Activated B cell treated with CpG ODN at 0.5 μM for 24 hours (primary cell): ENCODE data around the gene TRIM6. TPM values are rescaled to one million over a fixed set of nuclear protein-coding genes. Genes with fewer than 3 reads are reported as not detected.
A peak's percentile ranks its signal among the peaks of the same experiment; 100 is the strongest.
"Not testable (repeated sequence)": the region's sequence is repeated elsewhere in the genome, so short reads cannot be mapped to it uniquely, and the experiment has no call there.

Experiments
- ATAC-seq: fragments of 200-7000 bp; cut with Tn5 transposase; one replicate; pipeline ENCODE4 v1.10.0; 2021; ENCODE audit warnings: low read depth, mild to moderate bottlenecking, moderate library complexity
- CTCF ChIA-PET: fragments of 350-600 bp; sonication (Branson Sonifier 250); formaldehyde crosslinking; loops from one replicate; lab custom pipeline; 2021; ENCODE audit warnings: antibody characterized with exemption; lab: Charles Lee
- POLR2A ChIA-PET: fragments of 350-600 bp; sonication (Branson Sonifier 250); formaldehyde crosslinking; loops from one replicate; lab custom pipeline; 2021; ENCODE audit warnings: antibody characterized with exemption; lab: Charles Lee
- DNase-seq: peaks from one replicate; pipeline ENCODE4 v3.0.0; 2022
- H3K27ac Mint-ChIP-seq: one replicate; pipeline ENCODE4 v1.8.0; 2020; ENCODE audit warnings: mixed read lengths
- H3K27me3 Mint-ChIP-seq: one replicate; pipeline ENCODE4 v1.8.0; 2021; ENCODE audit warnings: mixed read lengths
- H3K36me3 Mint-ChIP-seq: one replicate; pipeline ENCODE4 v1.8.0; 2021; ENCODE audit warnings: low read depth, mixed read lengths
- H3K4me1 Mint-ChIP-seq: one replicate; pipeline ENCODE4 v1.8.0; 2021; ENCODE audit warnings: mixed read lengths
- H3K4me3 Mint-ChIP-seq: one replicate; pipeline ENCODE4 v1.8.0; 2020; ENCODE audit warnings: mild to moderate bottlenecking, mixed read lengths
- H3K9me3 Mint-ChIP-seq: one replicate; pipeline ENCODE4 v1.8.0; 2020; ENCODE audit warnings: mixed read lengths
- intact Hi-C: fragments of 100-400 bp; cut with micrococcal nuclease; formaldehyde crosslinking; loops from one replicate; pipeline ENCODE4 v1.15.1; 2024
- total RNA-seq: library from RNA; stranded (reverse); gene quantifications from 2 replicates; pipeline ENCODE4 v1.2.3, GENCODE V29; 2022
- TF ChIP-seq, protein P1 (sequence below): fragments of 200-600 bp; IDR thresholded peaks from one replicate; pipeline ENCODE4 v1.8.0; 2022; ENCODE audit warnings: antibody characterized with exemption, mild to moderate bottlenecking

Gene TRIM6
- total RNA-seq, 1 donor from 2014 or later, result 0.44 TPM

DNA sequence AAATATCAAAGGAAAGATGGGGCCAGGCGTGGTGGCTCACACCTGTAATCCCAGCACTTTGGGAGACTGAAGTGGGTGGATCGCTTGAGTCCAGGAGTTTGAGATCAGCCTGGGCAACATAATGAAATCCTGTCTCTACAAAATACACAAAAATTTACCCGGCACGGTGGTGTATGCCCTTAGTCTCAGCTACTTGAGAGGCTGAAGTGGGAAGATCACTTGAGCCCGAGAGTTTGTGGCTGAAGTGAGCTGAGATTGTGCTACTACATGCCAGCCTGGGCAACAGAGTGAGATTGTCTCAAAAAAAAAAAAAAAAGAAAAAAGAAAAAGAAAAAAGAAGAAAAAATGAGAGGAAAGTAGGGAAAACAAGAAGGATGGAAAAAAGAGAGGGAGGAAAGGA, 3.8 kb upstream of the TRIM6 start:
- peaks cover 3% of the 10 kb centered on the region for H3K27me3 Mint-ChIP-seq
- H3K9me3 Mint-ChIP-seq, result no peaks in the 10 kb centered on the region
- H3K36me3 Mint-ChIP-seq, result no peaks in the 10 kb centered on the region
- H3K4me3 Mint-ChIP-seq, result no peak overlapping the region
- intact Hi-C loops, result no loop called here
- no peak for ATAC-seq
- TF ChIP-seq, protein P1, sequence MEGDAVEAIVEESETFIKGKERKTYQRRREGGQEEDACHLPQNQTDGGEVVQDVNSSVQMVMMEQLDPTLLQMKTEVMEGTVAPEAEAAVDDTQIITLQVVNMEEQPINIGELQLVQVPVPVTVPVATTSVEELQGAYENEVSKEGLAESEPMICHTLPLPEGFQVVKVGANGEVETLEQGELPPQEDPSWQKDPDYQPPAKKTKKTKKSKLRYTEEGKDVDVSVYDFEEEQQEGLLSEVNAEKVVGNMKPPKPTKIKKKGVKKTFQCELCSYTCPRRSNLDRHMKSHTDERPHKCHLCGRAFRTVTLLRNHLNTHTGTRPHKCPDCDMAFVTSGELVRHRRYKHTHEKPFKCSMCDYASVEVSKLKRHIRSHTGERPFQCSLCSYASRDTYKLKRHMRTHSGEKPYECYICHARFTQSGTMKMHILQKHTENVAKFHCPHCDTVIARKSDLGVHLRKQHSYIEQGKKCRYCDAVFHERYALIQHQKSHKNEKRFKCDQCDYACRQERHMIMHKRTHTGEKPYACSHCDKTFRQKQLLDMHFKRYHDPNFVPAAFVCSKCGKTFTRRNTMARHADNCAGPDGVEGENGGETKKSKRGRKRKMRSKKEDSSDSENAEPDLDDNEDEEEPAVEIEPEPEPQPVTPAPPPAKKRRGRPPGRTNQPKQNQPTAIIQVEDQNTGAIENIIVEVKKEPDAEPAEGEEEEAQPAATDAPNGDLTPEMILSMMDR, result no peak
- POLR2A ChIA-PET, result no interaction called here
- peaks cover 12% of the 10 kb centered on the region for H3K4me1 Mint-ChIP-seq
- H3K27ac Mint-ChIP-seq, result no peak overlapping the region
- CTCF ChIA-PET, result no interaction called here
- DNase-seq, result no peak

DNA sequence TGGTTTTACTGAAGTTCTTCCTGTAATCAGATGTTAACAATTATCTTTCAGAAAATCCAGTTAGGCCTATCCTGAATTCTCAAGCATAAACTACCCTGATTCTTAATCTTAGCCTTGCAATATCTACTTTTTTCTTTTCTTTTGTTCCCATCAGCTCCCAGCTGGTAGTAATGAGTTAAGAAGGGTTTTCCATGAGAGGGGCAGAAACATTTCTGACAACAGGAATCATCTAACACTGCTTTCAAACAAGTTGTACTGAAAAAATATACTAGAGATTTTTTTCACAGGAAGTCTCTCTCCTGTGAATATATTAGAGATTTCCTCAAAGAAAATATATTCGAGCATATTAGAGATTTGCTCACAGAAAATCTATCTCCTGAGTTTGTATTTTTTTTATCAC, 3.3 kb upstream of the TRIM6 start:
- TF ChIP-seq, protein P1, result no peak
- no peaks in the 10 kb centered on the region for H3K36me3 Mint-ChIP-seq
- ChIA-PET CTCF (no interaction called here), POLR2A (no interaction called here)
- intact Hi-C loops, result no loop called here
- ATAC-seq (no peak), DNase-seq (no peak)
- peaks cover 12% of the 10 kb centered on the region for H3K4me1 Mint-ChIP-seq
- peaks cover 3% of the 10 kb centered on the region for H3K27me3 Mint-ChIP-seq
- no peak overlapping the region for H3K27ac Mint-ChIP-seq
- H3K9me3 Mint-ChIP-seq, result no peaks in the 10 kb centered on the region
- no peak overlapping the region for H3K4me3 Mint-ChIP-seq

DNA sequence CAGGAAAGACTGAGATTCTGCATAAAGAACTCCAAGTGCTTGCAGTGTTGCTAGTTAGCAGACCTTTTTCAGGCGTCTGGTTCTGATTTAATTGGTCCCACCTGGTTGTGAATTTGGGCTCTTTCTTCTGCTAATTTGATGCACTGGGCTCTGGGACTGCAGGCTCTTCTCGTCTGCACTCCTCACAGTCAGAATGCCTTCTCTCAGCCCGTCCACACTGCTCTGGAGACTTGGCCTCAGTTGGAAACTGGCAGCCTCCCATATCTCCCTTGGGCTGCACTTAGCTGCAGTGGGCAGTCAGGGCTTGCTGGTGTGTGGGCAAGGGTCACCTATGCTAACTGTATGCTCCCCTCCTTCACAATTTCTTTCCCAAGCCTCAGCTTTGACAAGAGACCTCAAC, 1.5 kb downstream of the TRIM6 start:
- CTCF ChIA-PET, result interaction anchor here (1.0 to 3.2 kb wide), 3 partner anchors 86 to 212 kb away, joined by 3 to 15 read pairs (median 7); partner anchors contain the start of gene TRIM5
- H3K4me1 Mint-ChIP-seq, result peaks cover 17% of the 10 kb centered on the region
- ATAC-seq, result no peak
- H3K27ac Mint-ChIP-seq, result no peak overlapping the region
- TF ChIP-seq, protein P1, result no peak
- H3K9me3 Mint-ChIP-seq, result no peaks in the 10 kb centered on the region
- DNase-seq, result no peak
- intact Hi-C loops, result no loop called here
- POLR2A ChIA-PET, result no interaction called here
- H3K27me3 Mint-ChIP-seq, result peaks cover 3% of the 10 kb centered on the region
- no peak overlapping the region for H3K4me3 Mint-ChIP-seq
- no peaks in the 10 kb centered on the region for H3K36me3 Mint-ChIP-seq

DNA sequence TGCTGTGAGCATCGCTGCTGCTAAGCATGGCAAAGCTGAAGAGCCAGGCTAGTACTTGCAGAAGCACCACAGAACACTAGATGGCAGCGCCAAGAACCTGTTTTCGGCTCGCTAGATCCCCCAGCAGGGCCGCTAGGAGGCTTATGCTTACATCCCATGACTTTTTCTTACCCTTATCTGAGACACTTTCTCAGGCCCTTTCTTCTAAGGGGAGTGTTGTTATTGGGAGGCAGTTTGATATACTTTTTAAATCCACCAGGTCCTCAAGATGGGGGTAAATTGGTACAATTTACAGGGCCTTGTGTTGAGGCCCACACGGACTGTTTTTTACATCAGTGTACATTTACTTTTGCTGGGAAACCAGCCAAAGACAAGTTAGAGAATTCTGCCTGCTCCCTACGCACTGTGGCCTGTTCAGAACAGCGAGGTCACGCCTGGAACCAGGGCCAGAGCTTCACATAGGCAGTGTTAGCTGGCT, 4.0 kb downstream of the TRIM6 start:
- POLR2A ChIA-PET, result interaction anchor here (1.4 kb wide), 1 partner anchor 84 kb away, joined by 4 read pairs; no protein-coding TSS in a partner anchor
- no peak overlapping the region for H3K4me3 Mint-ChIP-seq
- H3K27me3 Mint-ChIP-seq, result peaks cover 3% of the 10 kb centered on the region
- TF ChIP-seq, protein P1, result no peak
- ATAC-seq, result peak; percentile 95
- intact Hi-C loops, result loop anchor here (1.0 to 10.0 kb wide), 7 partner anchors 24 to 754 kb away; partner anchors contain the start of gene OR52N2
- peaks cover 17% of the 10 kb centered on the region for H3K4me1 Mint-ChIP-seq
- H3K27ac Mint-ChIP-seq, result no peak overlapping the region
- peak; percentile 25 for DNase-seq
- no peaks in the 10 kb centered on the region for H3K36me3 Mint-ChIP-seq
- CTCF ChIA-PET, result interaction anchor here (0.7 to 3.6 kb wide), 10 partner anchors 84 to 291 kb away, joined by 3 to 15 read pairs (median 6); partner anchors contain the start of gene TRIM5
- no peaks in the 10 kb centered on the region for H3K9me3 Mint-ChIP-seq

DNA sequence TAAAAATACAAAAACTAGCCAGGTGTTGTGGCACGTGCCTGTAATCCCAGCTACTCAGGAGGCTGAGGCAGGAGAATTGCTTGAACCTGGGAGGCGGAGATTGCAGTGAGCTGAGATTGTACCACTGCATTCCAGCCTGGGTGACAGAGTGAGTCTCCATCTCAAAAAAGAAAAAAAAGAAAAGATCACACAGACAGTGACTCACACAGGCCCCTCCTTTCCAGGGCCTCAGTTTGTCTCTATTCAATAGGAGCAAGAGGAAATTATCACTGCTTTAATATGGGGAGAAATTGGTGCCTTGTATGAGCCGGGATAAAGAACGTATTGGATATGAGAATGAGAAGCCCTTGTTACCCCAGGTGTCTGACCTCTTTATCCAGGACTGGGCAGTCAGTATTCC, 6.4 kb downstream of the TRIM6 start:
- intact Hi-C loops, result loop anchor here (10.0 kb wide), 1 partner anchor 752 kb away; no protein-coding TSS in a partner anchor
- DNase-seq, POLR2A ChIA-PET: not testable (repeated sequence)

More for the DNA sequence above, 6.4 kb downstream of the TRIM6 start:
- H3K9me3 Mint-ChIP-seq, ATAC-seq, H3K4me1 Mint-ChIP-seq, H3K27me3 Mint-ChIP-seq, H3K27ac Mint-ChIP-seq, H3K36me3 Mint-ChIP-seq, H3K4me3 Mint-ChIP-seq, CTCF ChIA-PET: not testable (repeated sequence)
